Glutamatergic neuron (in vitro differentiated cells): Measurements from ENCODE around the gene ZNF263. TPM values are rescaled to one million over a fixed set of nuclear protein-coding genes. Genes with fewer than 3 reads are reported as not detected.

Source experiments
- DNase-seq: peaks from one replicate; pipeline ENCODE4 v3.0.0; 2022
- H3K27ac Mint-ChIP-seq: one replicate; pipeline ENCODE4 v1.8.0; 2020; ENCODE audit warnings: mild to moderate bottlenecking, mixed read lengths, inconsistent platforms; ENCODE audit not compliant: unreplicated experiment
- H3K27me3 Mint-ChIP-seq: one replicate; pipeline ENCODE4 v1.8.0; 2020; ENCODE audit warnings: mild to moderate bottlenecking, moderate library complexity, mixed read lengths, inconsistent platforms; ENCODE audit not compliant: unreplicated experiment
- H3K36me3 Mint-ChIP-seq: one replicate; pipeline ENCODE4 v1.8.0; 2020; ENCODE audit warnings: mild to moderate bottlenecking, mixed read lengths, inconsistent platforms; ENCODE audit not compliant: unreplicated experiment
- H3K4me1 Mint-ChIP-seq: one replicate; pipeline ENCODE4 v1.8.0; 2020; ENCODE audit warnings: mild to moderate bottlenecking, low read depth, mixed read lengths, inconsistent platforms; ENCODE audit not compliant: unreplicated experiment
- H3K4me3 Mint-ChIP-seq: one replicate; pipeline ENCODE4 v1.8.0; 2020; ENCODE audit warnings: mild to moderate bottlenecking, mixed read lengths, inconsistent platforms; ENCODE audit not compliant: unreplicated experiment
- H3K9me3 Mint-ChIP-seq: one replicate; pipeline ENCODE4 v1.8.0; 2020; ENCODE audit warnings: mild to moderate bottlenecking, moderate library complexity, mixed read lengths, inconsistent platforms; ENCODE audit not compliant: unreplicated experiment
- total RNA-seq: library from RNA; stranded (reverse); fragmentation: NEBNext Ultra II Directional; extraction: Animal tissue kit (Norgen Biotek cat#: 25700); gene quantifications from one replicate; pipeline ENCODE4 v1.2.1, GENCODE V29; 2021; ENCODE audit not compliant: unreplicated experiment
- TF ChIP-seq, protein P1 (sequence below): fragments of 200-600 bp; sonication (generic); IDR thresholded peaks from one replicate; pipeline ENCODE4 v1.5.0; 2021; ENCODE audit not compliant: partially characterized antibody, unreplicated experiment

The ZNF263 gene
- total RNA-seq, 1 donor from 2014 or later, result 33.1 TPM

GRCh38 chr16:3248596-3248995 lies 34.7 kb upstream of the ZNF263 start:
- no peaks in the 10 kb centered on the region for H3K4me1 Mint-ChIP-seq

DNA sequence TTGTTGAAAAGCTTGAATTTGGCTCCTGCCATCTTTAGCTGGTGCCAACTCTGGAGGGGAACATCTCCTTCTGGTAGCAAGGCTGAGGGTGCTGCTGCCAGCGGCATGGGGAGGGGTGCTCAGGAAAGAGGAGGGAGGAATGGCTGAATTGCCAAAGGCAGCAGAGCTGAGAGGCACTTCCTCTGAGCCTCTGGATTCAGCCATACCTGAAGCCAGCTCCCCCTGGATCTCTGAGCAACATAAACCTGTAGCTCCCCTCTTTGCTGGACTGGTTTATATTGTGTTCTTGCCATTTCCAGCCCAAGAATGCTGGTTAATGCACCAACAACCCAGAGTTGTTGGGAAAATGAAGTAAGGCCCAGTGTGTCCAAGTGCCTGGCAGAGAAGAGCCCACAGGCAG lies 34.3 kb upstream of the ZNF263 start:
- H3K27ac Mint-ChIP-seq, result no peak overlapping the region
- TF ChIP-seq, protein P1, sequence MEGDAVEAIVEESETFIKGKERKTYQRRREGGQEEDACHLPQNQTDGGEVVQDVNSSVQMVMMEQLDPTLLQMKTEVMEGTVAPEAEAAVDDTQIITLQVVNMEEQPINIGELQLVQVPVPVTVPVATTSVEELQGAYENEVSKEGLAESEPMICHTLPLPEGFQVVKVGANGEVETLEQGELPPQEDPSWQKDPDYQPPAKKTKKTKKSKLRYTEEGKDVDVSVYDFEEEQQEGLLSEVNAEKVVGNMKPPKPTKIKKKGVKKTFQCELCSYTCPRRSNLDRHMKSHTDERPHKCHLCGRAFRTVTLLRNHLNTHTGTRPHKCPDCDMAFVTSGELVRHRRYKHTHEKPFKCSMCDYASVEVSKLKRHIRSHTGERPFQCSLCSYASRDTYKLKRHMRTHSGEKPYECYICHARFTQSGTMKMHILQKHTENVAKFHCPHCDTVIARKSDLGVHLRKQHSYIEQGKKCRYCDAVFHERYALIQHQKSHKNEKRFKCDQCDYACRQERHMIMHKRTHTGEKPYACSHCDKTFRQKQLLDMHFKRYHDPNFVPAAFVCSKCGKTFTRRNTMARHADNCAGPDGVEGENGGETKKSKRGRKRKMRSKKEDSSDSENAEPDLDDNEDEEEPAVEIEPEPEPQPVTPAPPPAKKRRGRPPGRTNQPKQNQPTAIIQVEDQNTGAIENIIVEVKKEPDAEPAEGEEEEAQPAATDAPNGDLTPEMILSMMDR, result no peak
- no peaks in the 10 kb centered on the region for H3K36me3 Mint-ChIP-seq
- no peak overlapping the region for H3K4me3 Mint-ChIP-seq
- H3K27me3 Mint-ChIP-seq, result peaks cover 2% of the 10 kb centered on the region
- no peaks in the 10 kb centered on the region for H3K4me1 Mint-ChIP-seq
- H3K9me3 Mint-ChIP-seq, result peaks cover 1% of the 10 kb centered on the region
- no peak for DNase-seq

More at GRCh38 chr16:3248596-3248995, 34.7 kb upstream of the ZNF263 start:
- Mint-ChIP-seq H3K36me3 (no peaks in the 10 kb centered on the region), H3K4me3 (no peak overlapping the region), H3K9me3 (peaks cover 1% of the 10 kb centered on the region), H3K27me3 (peaks cover 2% of the 10 kb centered on the region), H3K27ac (no peak overlapping the region)
- no peak for DNase-seq
- TF ChIP-seq, protein P1, result no peak

DNA sequence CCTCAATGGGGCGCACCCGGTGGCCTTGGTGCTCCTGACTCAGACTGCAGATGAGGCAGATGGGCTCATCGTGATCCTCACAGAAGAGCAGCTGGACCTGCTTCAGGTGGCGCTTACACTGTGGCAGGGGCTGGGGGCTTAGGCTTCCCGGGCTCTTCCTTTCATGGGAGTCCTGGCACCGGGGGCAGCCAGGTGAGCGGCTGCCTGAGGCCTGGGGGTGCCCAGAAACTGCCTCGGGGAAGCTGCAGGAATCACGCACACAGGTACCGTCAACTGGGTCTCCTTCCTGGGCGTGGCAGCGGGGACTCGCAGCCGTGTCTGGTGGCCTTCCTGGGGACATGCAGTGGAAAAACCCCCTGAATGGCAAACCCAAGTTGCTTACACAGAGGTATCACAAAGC lies 33.8 kb upstream of the ZNF263 start:
- Mint-ChIP-seq H3K4me3 (no peak overlapping the region), H3K27ac (no peak overlapping the region), H3K9me3 (peaks cover 1% of the 10 kb centered on the region), H3K4me1 (no peaks in the 10 kb centered on the region), H3K36me3 (no peaks in the 10 kb centered on the region), H3K27me3 (no peaks in the 10 kb centered on the region)
- DNase-seq, result no peak
- TF ChIP-seq, protein P1, result no peak

- DNase-seq, result no peak
- no peaks in the 10 kb centered on the region for H3K27me3 Mint-ChIP-seq
- no peak overlapping the region for H3K27ac Mint-ChIP-seq
- peaks cover 1% of the 10 kb centered on the region for H3K9me3 Mint-ChIP-seq
- H3K4me1 Mint-ChIP-seq, result no peaks in the 10 kb centered on the region
- TF ChIP-seq, protein P1, result no peak
- H3K4me3 Mint-ChIP-seq, result no peak overlapping the region
- no peaks in the 10 kb centered on the region for H3K36me3 Mint-ChIP-seq
These were observed 30.3 kb upstream of the ZNF263 start for GRCh38 chr16:3252967-3253366.

GRCh38 chr16:3254309-3254708 lies 29.0 kb upstream of the ZNF263 start:
- peaks cover 3% of the 10 kb centered on the region for H3K27me3 Mint-ChIP-seq
- H3K36me3 Mint-ChIP-seq, result no peaks in the 10 kb centered on the region
- H3K27ac Mint-ChIP-seq, result no peak overlapping the region
- peaks cover 1% of the 10 kb centered on the region for H3K9me3 Mint-ChIP-seq
- DNase-seq, result no peak
- TF ChIP-seq, protein P1, result no peak
- H3K4me1 Mint-ChIP-seq, result no peaks in the 10 kb centered on the region
- H3K4me3 Mint-ChIP-seq, result no peak overlapping the region
